ENCODE results near the gene TNN. TPM values are rescaled to one million over a fixed set of nuclear protein-coding genes. Genes with fewer than 3 reads are reported as not detected.
A peak's percentile ranks its signal among the peaks of the same experiment; 100 is the strongest.

Gene TNN
- total RNA-seq, 1 donor from 2014 or later = 0.07 TPM

- intact Hi-C loops (cut with micrococcal nuclease) = no loop called here
Measured at GRCh38 chr1:175164751-175165150, 97.1 kb downstream of the TNN start.

GRCh38 chr1:175166746-175167145, 99.1 kb downstream of the TNN start:
- intact Hi-C loops (cut with micrococcal nuclease) = no loop called here
- no peak for DNase-seq
- ATAC-seq = no peak

More at GRCh38 chr1:175164751-175165150, 97.1 kb downstream of the TNN start:
- DNase-seq = no peak
- ATAC-seq = no peak

DNA sequence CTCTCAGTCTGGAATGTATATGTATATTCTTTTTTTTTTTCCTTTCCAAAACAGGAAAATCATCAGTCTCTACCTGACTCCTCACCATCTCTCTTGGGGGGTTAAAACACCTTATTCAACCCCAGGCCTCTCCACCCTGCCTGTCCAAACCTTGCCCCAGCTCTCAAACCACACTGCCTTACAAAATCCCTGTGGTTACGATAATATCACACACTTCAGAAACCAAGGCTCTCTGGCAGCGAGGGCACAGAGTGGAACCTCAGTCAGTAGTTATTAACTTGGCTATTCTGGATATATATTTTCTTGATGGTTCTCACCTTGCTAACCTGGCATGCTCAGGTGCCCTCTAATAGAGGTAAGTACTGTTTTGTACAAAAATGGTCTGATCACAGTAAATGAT, 100.2 kb downstream of the TNN start:
- intact Hi-C loops (cut with micrococcal nuclease) = no loop called here
- DNase-seq = no peak

DNA sequence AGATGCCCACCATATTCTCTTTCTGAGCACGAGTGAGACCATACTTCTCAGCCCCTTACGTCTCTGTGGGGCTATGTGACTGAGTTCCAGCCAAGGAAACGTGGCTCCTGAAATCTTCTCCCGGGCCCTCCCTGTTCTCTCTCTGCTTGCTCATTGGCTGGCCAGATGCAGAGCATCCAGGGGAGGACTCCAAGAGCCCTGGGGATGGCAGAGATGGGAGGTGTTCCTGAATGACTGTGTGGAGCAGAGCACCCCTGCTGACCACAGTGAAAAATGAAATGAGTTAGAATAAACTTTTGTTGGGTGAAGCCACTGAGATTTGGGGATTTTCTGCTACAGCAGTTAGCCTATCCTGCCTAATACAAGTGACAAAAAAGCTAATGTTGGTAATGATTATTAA, 101.1 kb downstream of the TNN start:
- intact Hi-C loops (cut with micrococcal nuclease) = no loop called here
- no peak for DNase-seq
- ATAC-seq = no peak

More for the DNA sequence above, 100.2 kb downstream of the TNN start:
- ATAC-seq = no peak

DNA sequence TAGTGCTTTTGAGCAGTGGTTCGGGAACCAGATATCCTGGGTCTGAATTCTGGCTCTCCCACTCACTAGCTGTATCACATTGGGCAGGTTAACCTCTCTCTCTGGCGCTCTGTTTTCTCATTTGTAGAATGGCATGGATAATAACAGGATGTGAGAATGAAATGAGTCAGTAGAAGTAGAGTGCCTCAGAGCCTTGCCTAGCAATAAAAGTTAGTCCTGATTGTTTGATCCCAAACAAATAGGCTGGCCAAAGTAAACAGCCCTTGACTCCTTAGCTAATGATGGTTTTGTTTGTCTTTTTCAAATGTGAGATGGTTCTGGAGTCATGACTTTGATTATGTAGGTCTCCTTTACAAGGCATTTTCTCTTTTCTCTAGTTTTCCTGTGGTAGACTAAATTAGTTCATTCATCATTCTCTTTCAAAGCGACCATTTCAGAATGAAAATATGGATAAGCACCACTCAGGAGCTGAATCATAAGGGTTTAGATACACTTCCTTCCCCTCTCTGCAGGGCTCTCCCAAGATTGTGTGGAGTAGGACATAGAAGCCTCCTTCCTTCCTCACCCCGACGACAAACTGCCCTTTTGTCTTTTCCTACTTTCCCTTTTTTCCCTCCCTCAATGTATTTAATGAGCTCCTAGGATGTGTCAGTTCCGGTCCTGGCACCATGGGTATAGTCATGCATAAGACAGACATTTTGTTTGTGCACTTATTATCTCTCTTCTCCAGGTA, 101.8 kb downstream of the TNN start:
- DNase-seq (no peak), ATAC-seq (no peak)
- intact Hi-C loops (cut with micrococcal nuclease) = no loop called here

- DNase-seq (no peak), ATAC-seq (no peak)
- intact Hi-C loops (cut with micrococcal nuclease) = no loop called here
Measured at GRCh38 chr1:175171036-175171913, 103.6 kb downstream of the TNN start.

DNA sequence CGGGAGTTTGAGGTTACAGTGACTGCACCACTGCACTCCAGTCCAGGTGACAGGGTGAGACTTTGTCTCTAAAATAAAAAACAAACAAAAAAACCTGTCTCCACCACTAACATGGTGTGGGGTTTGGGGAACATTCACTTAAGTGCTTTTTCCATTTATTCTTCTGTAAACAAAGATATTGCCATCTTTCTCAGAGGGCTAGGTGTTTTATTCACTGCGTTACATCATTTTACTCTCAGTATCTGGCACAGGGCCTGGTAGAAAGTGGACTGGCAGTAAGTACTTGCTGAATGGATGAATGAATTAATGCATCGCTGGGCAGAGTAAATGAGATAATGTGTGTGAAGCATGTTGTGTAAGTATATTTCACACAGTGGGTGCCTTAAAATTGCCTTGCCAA, 104.9 kb downstream of the TNN start:
- DNase-seq = no peak
- intact Hi-C loops (cut with micrococcal nuclease) = no loop called here
- no peak for ATAC-seq

DNA sequence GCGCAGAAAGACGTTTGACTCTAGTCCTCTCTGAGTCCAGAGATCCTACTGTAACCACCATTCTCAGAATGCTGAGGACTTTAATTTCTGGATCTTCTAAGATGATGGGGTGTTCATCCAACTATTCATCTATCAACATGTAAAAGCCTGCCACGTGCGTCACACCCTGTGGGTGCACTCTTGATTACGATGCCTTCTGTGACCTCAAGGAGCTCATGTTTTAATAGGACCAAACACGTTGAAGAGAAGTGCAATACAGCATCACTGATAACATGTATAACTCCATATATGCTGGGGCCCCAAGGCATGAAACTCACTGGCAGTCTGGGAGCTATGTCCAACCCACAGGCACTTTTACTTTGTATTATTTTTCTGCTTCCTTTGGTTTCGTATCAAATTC, 105.9 kb downstream of the TNN start:
- intact Hi-C loops (cut with micrococcal nuclease) = no loop called here
- ATAC-seq (no peak), DNase-seq (no peak)

DNA sequence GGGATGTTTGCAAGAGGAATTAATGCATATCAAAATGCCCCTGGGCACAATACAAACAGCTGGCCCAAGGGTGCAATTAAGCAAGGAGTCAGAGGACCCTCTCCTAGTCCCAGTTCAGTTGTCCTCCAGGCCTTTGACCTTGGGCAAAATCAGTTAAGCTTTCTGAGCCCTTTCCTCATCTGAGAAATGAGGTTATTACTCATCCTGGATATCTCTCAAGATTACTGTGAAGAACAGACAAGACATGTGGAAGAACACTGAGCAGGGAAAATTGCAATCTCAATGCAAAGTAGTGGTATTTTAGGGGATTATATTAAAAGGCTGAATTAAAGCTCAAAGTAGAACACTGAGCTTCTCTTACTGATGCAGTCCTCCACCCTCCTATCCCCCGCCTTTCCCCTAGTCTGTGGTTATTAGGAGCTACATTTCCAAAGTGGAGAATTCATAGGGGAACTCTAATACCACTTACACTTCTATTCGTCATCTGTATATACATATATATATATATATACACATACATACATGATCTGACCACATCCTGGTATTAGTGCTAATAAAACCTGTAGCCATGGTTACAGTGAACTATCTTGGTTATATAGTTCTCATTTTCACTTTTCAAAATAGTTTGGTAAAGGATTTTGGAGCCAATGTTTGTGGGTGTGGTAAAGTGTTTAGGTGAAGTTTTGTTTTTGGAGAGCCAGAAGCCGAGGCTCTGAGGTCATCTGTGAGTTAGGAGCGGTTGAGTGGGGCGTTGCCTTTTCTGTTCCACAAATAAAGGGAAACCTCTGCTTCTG, 106.9 kb downstream of the TNN start:
- ATAC-seq = peak; percentile 34
- intact Hi-C loops (cut with micrococcal nuclease) = no loop called here
- DNase-seq = no peak

DNA sequence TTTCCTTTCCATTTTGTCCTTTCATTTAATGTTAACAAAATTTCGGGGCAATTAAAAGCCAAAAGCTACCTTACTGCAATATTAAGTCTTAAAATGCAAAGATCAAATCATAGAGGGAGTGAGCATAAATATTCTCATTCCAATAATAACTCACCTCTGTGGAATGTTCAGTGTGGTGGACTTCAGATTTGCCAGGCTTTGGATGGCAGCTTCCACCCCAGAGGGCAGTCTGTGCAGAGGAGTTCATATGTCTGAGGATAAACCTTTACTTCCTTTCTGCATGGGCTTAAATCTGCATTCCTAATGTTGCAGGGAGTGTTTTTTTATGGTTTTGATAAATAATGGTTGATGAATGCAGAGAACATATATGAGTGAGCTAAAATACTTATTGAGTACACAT, 108.6 kb downstream of the TNN start:
- no peak for ATAC-seq
- no peak for DNase-seq
- intact Hi-C loops (cut with micrococcal nuclease) = no loop called here

DNA sequence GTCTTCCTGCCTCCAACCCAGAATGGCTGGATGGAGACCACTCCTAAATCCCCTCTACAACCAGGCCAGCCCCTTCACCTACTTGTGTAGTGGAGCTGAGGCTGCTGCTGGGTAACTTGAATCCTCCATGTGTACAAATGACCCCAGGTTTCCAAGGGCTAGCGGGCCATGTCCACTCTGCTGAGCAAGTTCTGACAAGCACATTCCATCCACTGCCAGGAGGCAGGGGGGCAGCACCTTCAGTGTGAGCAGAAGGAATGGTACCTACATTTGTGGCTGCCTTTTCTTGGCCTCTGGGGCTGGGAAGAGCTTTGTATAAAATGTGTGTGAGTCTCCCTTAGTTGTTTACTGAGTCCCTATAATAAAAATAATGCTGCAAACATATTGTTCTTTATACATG, 110.4 kb downstream of the TNN start:
- DNase-seq (no peak), ATAC-seq (no peak)
- intact Hi-C loops (cut with micrococcal nuclease) = no loop called here

- intact Hi-C loops (cut with micrococcal nuclease) = no loop called here
- DNase-seq = no peak
- ATAC-seq = no peak
Measured at GRCh38 chr1:175178456-175178855, 110.8 kb downstream of the TNN start.

GRCh38 chr1:175179837-175180590, 112.4 kb downstream of the TNN start:
- ATAC-seq = no peak
- intact Hi-C loops (cut with micrococcal nuclease) = no loop called here
- DNase-seq = no peak

GRCh38 chr1:175182201-175182746, 114.6 kb downstream of the TNN start:
- ATAC-seq (no peak), DNase-seq (no peak)
- intact Hi-C loops (cut with micrococcal nuclease) = no loop called here

DNA sequence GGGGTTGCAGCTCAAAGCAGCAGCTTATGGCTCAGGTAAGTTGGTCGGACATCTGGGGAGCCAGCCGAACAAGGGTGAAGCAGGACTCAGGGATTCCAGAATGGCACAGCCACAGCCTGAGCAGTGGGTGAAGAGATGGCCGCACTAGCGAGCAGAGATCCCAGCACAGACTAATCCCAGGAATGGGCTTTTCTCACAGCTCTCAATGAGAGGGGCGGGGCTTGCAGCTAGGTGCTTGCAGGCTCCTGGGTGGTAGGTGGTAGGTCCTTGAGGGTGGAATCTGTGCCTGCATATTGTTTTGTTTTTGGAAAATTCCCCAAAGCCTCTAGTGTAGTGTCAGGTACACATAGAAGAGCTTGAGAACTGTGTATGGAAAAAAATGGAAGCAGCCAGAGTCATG, 116.0 kb downstream of the TNN start:
- intact Hi-C loops (cut with micrococcal nuclease) = no loop called here
- DNase-seq (no peak), ATAC-seq (no peak)

GRCh38 chr1:175185903-175186302, 118.3 kb downstream of the TNN start:
- ATAC-seq (no peak), DNase-seq (no peak)
- intact Hi-C loops (cut with micrococcal nuclease) = no loop called here

DNA sequence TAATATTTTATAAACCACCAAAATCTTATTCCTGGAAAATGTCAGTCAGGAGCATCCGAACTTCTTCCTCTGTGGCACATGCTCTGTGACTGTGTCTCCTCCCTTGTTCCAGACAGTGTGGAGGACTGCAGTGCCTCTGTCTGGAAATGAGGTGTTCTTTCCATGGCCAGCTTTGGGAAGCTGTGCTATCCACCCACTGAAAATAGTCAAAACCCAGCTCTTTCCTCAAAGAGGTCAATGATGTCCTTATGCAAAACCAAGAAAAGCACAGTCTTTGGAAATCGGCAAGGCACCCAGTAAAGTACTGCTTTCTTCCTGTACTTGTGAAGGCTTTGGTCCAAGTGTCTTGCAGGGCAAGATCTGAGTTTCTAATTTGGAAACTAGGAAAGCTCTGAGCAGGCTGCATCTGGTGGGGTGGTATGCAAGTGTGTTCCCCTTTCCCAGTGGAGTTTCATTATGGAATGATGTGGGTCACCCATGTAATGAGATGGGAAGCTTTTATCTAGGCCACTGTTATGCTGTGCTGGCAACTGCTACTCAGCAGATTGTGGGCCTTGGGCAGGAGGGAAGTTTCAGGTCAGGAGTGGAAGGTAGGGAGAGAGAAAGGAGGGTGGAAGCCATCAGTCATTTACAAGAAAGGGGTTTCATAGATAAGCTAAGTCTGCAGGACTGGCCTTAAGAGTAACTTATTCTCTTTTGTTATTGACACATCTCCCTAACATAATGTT, 119.0 kb downstream of the TNN start:
- intact Hi-C loops (cut with micrococcal nuclease) = no loop called here

DNA sequence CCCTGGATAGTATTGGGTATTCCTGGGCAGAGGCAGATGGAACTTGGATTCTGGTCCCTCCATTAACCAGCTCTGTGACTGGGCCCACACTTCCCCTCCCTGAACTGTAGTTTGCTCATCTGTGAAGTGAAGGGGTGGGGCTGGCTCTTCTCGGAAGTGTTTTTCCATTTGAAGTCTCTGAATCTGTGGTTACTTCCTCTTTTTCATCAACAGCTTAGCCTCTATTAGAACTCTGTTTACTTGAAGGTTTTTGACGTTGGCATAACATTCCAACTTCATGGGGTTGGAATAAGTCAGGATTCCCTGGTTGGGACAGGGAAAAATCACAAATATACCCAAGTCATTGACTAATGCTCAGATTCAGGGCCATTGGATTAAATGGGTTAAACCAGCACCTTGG, 121.3 kb downstream of the TNN start:
- DNase-seq (no peak), ATAC-seq (no peak)
- intact Hi-C loops (cut with micrococcal nuclease) = no loop called here

More for the DNA sequence above, 119.0 kb downstream of the TNN start:
- DNase-seq (no peak), ATAC-seq (peak; percentile 42)
